Measurements from ENCODE around the gene MDH2.
"Not testable (repeated sequence)": the region's sequence is repeated elsewhere in the genome, so short reads cannot be mapped to it uniquely, and the experiment has no call there.

The MDH2 gene

GRCh38 chr7:76049295-76049694 lies 1.4 kb downstream of the MDH2 start:
- DNase-seq, result no peak

DNA sequence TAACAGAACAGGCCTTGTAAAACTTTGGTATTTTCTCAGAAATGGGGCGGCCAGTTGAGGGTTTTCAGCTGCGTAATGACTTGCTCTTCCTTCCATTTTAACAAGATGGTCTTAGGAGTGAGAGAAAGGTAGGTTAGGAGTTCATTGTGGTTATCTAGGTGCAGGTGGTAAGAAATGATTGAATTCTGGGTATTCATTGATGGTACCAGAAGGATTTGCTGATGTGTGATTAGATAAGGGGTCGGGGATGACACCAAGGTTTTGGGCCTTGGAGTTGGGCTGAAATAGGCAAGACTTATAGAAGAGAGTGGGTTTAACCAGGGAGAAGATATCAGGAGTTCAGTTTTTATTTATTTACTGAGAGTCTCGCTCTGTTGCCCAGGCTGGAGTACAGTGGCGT lies 2.6 kb downstream of the MDH2 start:
- DNase-seq, result no peak

DNA sequence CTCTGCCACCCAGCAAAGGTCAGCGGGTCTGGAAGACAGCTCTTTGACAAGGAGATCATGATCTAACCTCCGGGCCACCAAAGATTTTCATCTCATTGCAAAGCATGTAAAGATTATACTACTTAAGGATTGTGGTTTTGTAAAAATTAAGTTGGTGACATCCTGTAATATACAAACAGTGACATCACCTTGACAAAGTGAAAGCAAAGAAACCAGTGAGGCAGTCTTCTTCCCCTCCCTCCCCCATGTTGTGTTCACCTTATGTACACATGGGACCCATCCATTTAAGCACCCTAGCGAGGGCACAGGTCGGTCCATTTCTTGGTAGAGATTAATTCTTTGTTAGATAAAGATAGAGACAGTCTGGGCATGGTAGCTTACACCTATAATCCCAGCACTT lies 3.9 kb downstream of the MDH2 start:
- DNase-seq, result no peak

DNA sequence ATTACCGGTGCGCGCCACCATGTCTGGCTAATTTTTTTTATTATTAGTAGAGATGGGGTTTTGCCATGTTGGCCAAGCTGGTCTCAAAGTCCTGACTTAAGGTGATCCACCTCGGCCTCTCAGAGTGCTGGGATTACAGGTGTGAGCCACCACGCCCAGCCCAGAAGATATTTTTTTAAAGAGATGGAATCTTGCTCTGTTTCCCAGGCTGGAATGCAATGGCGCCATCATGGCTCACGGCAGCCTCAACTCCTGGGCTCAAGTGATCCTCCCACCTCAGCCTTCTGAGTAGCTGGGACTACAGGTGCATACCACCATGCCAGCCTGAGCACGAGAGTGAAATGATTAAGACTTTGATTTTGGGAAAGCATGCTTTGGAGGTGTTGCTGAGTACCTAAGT lies 4.8 kb downstream of the MDH2 start:
- not testable (repeated sequence) for DNase-seq

DNA sequence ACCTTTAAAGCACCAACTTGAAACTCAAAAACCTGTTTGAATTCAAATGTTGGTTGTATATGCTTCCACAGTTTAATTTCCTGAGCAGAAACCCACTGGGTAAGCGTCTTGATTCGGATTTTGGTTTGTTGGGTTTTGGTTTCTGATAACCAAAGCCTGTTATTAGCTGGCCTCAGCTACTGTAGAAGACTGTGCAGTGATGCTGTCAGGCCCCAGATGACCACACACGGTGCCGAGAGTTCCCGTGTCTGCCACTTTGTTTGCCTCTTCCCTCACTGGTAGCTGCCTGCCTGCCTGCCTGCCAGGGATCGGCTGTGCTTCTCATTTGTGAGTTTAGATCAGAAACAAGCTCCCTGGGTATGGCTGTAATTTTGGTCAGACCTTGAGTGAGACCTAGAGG lies 5.6 kb downstream of the MDH2 start:
- no peak for DNase-seq

- no peak for DNase-seq
These were observed 6.5 kb downstream of the MDH2 start for GRCh38 chr7:76054123-76055120.

GRCh38 chr7:76056241-76056640 lies 8.3 kb downstream of the MDH2 start:
- no peak for DNase-seq

- no peak for DNase-seq
These were observed 9.4 kb downstream of the MDH2 start for GRCh38 chr7:76057103-76057812.

- no peak for DNase-seq
These were observed 9.9 kb downstream of the MDH2 start for GRCh38 chr7:76057813-76058145.

DNA sequence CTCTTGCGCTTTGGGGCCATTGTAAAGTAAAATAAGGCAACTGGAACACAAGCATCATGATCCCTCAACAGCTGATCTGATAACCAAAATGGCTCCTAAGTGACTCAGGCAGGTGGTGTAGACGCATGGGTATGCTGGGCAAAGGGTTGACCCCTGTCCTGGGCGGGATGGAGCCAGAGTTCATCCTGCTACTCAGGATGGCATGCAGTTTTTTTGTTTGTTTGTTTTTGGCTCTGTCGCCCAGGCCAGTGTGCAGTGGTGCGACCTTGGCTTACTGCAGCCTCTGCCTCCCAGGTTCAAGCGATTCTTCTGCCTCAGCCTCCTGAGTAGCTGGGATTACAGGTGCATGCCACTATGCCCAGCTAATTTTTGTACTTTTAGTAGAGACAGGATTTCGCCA lies 10.8 kb downstream of the MDH2 start:
- not testable (repeated sequence) for DNase-seq

DNA sequence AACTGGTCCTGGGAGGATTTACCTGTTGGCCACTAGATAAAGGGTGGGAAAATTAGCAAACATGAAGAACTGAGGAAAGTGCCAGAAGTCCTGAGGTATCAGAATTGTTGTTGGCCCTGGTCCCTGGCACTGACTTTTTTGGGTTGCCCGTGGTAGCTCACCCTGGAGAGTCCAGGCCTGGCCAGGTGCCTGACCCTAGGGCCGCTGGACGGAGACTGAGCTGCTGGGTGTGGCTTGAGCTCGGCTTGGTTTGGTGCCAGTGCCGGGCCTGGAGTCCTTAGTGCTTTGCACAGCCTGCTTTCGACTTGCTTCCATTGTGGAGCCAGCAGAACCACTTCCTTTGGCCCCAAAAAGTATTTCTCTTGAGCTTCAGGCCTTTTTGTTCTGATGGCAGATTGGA lies 12.9 kb downstream of the MDH2 start:
- no peak for DNase-seq

DNA sequence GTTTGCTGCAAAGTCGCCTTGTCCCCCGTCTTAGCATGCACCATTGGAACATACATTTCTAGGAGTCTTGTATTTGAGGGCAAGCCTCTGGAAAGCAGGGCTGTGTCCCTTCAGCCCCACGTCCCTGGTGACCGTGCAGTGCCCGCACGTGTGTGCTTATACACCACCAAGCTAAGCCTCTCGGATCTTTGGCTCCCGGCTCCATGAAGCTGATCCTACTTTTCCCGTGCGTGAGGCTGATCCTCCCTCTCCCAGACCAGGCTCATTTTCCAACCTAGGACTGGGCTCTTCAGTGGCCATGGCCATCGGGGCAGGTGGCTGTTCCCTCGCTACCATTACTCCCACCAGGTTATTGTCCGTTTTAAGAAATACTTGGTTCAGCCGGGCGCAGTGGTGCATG lies 14.3 kb downstream of the MDH2 start:
- DNase-seq, result no peak

GRCh38 chr7:76063114-76063513 lies 15.2 kb downstream of the MDH2 start:
- DNase-seq, result no peak

- DNase-seq, result no peak
These were observed 15.6 kb downstream of the MDH2 start for GRCh38 chr7:76063525-76063924.

DNA sequence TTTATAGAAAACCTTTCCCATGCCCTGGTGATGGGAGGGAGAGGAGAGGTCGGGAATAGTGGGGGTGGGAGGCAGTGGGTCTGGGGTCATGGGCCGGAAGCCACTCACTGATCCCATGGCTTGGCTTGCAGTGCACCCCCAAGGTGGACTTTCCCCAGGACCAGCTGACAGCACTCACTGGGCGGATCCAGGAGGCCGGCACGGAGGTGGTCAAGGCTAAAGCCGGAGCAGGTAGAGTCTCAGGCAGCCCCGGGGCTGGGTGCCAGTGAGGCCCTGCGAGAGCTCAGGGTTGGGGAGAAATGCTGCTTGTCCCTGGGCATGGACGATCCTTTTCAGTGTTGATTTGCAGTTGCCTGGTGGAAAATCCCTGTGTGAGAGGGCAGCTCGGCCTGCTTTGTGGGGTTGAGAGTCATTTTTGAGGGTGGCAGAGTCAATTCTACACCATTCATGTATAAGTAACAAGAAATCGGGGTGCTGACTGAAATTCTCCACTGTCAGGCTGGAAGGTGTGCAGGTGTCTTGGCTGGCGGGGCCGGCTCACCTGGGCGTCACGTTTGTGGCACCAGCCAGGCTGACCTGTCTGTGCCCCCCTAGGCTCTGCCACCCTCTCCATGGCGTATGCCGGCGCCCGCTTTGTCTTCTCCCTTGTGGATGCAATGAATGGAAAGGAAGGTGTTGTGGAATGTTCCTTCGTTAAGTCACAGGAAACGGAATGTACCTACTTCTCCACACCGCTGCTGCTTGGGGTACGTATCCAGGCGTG lies 16.5 kb downstream of the MDH2 start:
- DNase-seq, result no peak

DNA sequence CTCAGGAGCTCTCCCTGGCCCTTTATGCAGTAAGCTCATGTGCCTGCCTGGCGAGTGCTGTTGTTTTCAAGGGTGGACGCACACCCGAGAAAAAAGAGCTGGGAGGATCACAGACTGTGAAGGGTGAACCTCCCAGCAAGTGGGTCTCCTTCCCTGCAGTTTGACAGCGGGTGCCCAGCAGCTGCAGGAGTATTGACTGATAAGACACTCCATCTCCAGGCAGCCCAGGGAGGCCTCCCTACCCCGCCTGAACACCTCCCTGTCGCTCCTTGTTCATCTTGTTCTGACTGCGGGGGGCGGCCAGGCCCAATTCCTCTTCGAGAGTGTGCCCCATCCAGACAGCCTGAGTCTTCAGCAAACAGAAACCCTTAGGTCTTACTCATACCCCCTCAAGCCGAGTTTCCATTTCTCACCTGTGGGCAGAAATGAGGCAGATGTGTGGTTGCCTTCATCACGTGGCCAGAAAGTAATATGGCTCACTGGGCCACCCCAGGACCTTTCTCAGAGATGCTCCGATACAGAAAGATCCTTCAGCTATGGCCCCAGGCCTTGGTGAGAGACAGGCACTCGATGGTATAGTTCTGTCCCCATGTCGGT lies 17.2 kb downstream of the MDH2 start:
- no peak for DNase-seq

- DNase-seq, result no peak
These were observed 19.0 kb downstream of the MDH2 start for GRCh38 chr7:76066716-76067503.

DNA sequence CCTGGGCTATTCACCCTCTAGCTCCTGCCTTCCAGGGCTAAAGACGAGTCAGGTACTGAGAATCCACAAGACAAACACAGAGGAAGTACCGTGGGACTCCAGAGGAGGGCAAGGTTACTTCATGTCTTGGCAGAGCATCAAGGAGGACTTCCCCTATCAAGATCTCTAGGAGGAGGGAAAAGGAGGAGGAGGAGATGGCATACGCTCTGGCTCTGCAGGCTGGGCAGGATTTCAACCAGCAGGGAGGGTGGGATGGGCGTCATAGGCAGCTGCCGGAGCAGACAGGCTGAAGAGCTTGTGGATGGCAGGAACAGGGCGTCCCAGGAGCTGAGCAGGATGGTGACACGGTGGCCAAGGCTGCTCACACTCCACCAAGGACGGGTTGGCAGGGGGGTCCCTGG lies 21.3 kb downstream of the MDH2 start:
- no peak for DNase-seq

- DNase-seq, result no peak
These were observed 23.7 kb downstream of the MDH2 start for GRCh38 chr7:76071316-76072242.

DNA sequence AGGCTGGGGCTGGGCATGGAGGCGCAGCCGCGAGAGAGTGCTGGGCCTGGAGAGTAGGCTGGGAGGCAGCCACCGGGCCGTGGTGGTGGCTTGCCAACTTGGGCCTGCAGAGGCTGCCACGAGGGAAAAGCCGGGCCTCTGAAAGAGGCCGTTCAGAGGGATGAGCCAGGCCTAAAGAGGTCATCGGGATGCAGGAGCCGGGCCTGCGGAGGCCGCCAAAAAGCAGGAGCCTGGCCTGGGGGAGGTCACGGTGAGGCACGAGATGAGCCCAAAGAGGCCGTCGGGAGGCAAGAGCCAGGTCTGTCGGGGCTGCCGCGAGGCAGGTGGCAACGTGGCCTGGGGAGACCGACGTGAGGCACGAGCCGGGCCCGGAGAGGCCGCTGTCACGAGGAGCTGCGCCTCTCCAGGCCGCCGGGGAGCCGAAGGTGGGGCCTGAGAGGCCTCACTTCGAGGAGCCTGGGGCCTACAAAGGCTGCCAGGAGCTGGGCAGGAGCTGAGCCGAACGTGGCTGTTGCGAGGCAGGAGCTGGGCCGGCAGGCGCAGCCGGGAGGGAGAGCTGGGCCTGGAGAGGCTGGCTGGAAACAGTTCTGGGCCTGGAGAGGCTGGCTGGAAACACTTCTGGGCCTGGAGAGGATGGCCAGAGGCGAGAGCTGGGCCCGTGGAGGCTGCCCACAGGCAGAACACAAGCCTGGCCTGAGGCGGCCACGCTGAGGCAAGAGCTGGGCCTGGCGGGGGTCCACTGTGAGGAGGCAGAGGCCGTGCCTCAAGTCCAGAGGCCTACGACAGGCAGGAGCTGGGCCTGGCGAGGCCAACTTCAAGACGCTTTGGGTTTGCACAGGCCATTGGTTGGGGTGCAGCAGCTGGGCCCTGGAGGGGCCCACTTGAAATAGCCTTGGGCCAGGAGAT lies 24.6 kb downstream of the MDH2 start:
- DNase-seq, result no peak
